Panc1 (cell line): Measurements from ENCODE around the gene PLK5. TPM values are rescaled to one million over a fixed set of nuclear protein-coding genes. Genes with fewer than 3 reads are reported as not detected.

Experiments
- ATAC-seq: fragments of 200-7000 bp; cut with Tn5 transposase; 2 replicates; pipeline ENCODE4 v1.9.1; 2020; ENCODE audit warnings: mild to moderate bottlenecking, moderate library complexity
- BruUV-seq: library from RNA; stranded (reverse); fragments of 400-500 nt; replicated peaks from 2 replicates; lab custom pipeline; 2021; lab: Mats Ljungman, UMichigan
- CTCF ChIA-PET: fragments of 300-600 bp; sonication (Branson Sonifier 250); formaldehyde crosslinking; loops from one replicate; lab custom pipeline; 2022; ENCODE audit warnings: antibody characterized with exemption; lab: Charles Lee
- POLR2A ChIA-PET: fragments of 300-600 bp; sonication (Branson Sonifier 250); formaldehyde crosslinking; loops from one replicate; lab custom pipeline; 2022; ENCODE audit warnings: antibody characterized with exemption; lab: Charles Lee
- DNase-seq: peaks from one replicate; pipeline ENCODE4 v3.0.0-alpha.2; 2010; ENCODE audit warnings: low read depth, low spot score
- H3K27ac ChIP-seq: 2 replicates; pipeline ENCODE4 v1.5.1; 2011; ENCODE audit warnings: mild to moderate bottlenecking, low read length, inconsistent platforms
- H3K27me3 ChIP-seq: fragments of 200-500 bp; sonication (Bioruptor generic); 2 replicates; pipeline ENCODE4 v1.6.0; 2014; ENCODE audit warnings: low read length, inconsistent platforms; ENCODE audit not compliant: control insufficient read depth, insufficient read depth
- H3K36me3 ChIP-seq: fragments of 200-500 bp; sonication (Bioruptor generic); 2 replicates; pipeline ENCODE4 v1.5.1; 2014; ENCODE audit warnings: inconsistent platforms, mild to moderate bottlenecking, low read length, moderate library complexity; ENCODE audit not compliant: control insufficient read depth, insufficient read depth
- H3K4me1 ChIP-seq: 2 replicates; pipeline ENCODE4 v1.5.1; 2011; ENCODE audit warnings: inconsistent platforms, mild to moderate bottlenecking, low read length, moderate library complexity; ENCODE audit not compliant: control insufficient read depth, insufficient read depth
- H3K4me3 ChIP-seq, 2 experiments: 2 replicates each; pipeline ENCODE4 v1.5.1; 2011 to 2012; ENCODE audit warnings: low read depth in 2 of 2, low read length in 2 of 2, mild to moderate bottlenecking in 2 of 2, inconsistent platforms in 1 of 2, moderate library complexity in 1 of 2
- H3K9me3 ChIP-seq: fragments of 200-500 bp; sonication (Bioruptor generic); 2 replicates; pipeline ENCODE4 v1.5.1; 2014; ENCODE audit warnings: low read depth, mild to moderate bottlenecking, inconsistent platforms, low read length, moderate library complexity; ENCODE audit not compliant: control insufficient read depth, insufficient read depth
- POLR2AphosphoS5 ChIP-seq: IDR thresholded peaks from 2 replicates; pipeline ENCODE4 v1.6.1; 2012; ENCODE audit warnings: mild to moderate bottlenecking, low read depth, low read length, moderate library complexity
- SIN3A ChIP-seq: IDR thresholded peaks from 2 replicates; pipeline ENCODE4 v1.6.1; 2012; ENCODE audit warnings: low read depth, mild to moderate bottlenecking, low read length, moderate library complexity, borderline replicate concordance; ENCODE audit not compliant: insufficient read depth
- TCF7L2 ChIP-seq: IDR thresholded peaks from 2 replicates; pipeline ENCODE4 v1.6.1; 2011; ENCODE audit warnings: mild to moderate bottlenecking, low read depth, low read length, inconsistent platforms
- in situ Hi-C: cut with HindIII; loops from 2 replicates; pipeline ENCODE4 v1.10.0; 2016; ENCODE audit warnings: low sequenced_read_pairs, low pct_unique_long_range_greater_than_20kb
- intact Hi-C: fragments of 100-400 bp; cut with micrococcal nuclease; formaldehyde crosslinking; loops from one replicate; pipeline ENCODE4 v1.10.0; 2022; ENCODE audit not compliant: unreplicated experiment
- total RNA-seq: library from RNA; stranded (reverse); gene quantifications from one replicate; pipeline ENCODE4 v1.2.1, GENCODE V29; 2021; ENCODE audit not compliant: unreplicated experiment
- TF ChIP-seq, protein P1 (sequence below), 2 experiments: IDR thresholded peaks; 2 replicates each; pipeline ENCODE4 v1.6.1; 2011 to 2012; ENCODE audit warnings: low read depth in 2 of 2, control low read depth in 1 of 2, low read length in 1 of 2, mild to moderate bottlenecking in 1 of 2, moderate library complexity in 1 of 2; ENCODE audit not compliant: insufficient read depth in 1 of 2
- TF ChIP-seq, protein P2 (sequence below): fragments of 450-650 bp; IDR thresholded peaks from 2 replicates; pipeline ENCODE4 v1.5.1; 2017; ENCODE audit warnings: mild to moderate bottlenecking

PLK5 gene
- total RNA-seq, 1 experiment from 2014 or later, result not detected

DNA sequence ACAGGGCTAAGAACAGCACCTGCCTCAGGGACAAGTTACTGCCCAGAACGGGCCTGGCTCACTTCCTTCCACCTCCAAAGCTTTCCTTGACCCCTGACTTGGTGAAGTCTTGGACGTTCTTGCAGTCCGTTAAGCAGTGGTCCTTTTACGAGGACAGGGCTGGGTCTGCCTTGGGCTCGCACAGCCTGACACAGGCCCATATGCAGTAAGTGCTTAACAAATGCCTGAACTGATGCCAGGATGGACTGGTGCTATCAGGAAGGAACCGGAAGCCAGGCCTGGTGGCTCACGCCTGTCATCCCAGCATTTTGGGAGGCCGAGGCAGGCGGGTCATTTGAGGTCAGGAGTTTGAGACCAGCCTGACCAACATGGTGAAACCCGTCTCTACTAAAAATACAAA lies 1.8 kb upstream of the PLK5 start:
- no TSS peak for BruUV-seq
- Histone ChIP-seq H3K27ac (no peak overlapping the region), H3K27me3 (no peaks in the 10 kb centered on the region; the same call in 1 of the 2 replicates), H3K4me3 (no peak overlapping the region), H3K4me1 (no peaks in the 10 kb centered on the region), H3K36me3 (no peaks in the 10 kb centered on the region), H3K9me3 (no peaks in the 10 kb centered on the region)
- in situ Hi-C loops, result no loop called here
- ATAC-seq, result no peak; the same call in 1 of the 2 replicates
- ChIA-PET CTCF (no interaction called here), POLR2A (no interaction called here)
- no peak for DNase-seq
- intact Hi-C loops, result no loop called here
- TF ChIP-seq SIN3A (no peak), POLR2AphosphoS5 (no peak), TCF7L2 (no peak)
- TF ChIP-seq, protein P1, sequence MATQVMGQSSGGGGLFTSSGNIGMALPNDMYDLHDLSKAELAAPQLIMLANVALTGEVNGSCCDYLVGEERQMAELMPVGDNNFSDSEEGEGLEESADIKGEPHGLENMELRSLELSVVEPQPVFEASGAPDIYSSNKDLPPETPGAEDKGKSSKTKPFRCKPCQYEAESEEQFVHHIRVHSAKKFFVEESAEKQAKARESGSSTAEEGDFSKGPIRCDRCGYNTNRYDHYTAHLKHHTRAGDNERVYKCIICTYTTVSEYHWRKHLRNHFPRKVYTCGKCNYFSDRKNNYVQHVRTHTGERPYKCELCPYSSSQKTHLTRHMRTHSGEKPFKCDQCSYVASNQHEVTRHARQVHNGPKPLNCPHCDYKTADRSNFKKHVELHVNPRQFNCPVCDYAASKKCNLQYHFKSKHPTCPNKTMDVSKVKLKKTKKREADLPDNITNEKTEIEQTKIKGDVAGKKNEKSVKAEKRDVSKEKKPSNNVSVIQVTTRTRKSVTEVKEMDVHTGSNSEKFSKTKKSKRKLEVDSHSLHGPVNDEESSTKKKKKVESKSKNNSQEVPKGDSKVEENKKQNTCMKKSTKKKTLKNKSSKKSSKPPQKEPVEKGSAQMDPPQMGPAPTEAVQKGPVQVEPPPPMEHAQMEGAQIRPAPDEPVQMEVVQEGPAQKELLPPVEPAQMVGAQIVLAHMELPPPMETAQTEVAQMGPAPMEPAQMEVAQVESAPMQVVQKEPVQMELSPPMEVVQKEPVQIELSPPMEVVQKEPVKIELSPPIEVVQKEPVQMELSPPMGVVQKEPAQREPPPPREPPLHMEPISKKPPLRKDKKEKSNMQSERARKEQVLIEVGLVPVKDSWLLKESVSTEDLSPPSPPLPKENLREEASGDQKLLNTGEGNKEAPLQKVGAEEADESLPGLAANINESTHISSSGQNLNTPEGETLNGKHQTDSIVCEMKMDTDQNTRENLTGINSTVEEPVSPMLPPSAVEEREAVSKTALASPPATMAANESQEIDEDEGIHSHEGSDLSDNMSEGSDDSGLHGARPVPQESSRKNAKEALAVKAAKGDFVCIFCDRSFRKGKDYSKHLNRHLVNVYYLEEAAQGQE (IDR thresholded peaks at IDR 0.05; ENCODE audit: insufficient read depth in 1 of 2, low read depth in 2 of 2, low read length in 1 of 2), result no peak
- TF ChIP-seq, protein P2, sequence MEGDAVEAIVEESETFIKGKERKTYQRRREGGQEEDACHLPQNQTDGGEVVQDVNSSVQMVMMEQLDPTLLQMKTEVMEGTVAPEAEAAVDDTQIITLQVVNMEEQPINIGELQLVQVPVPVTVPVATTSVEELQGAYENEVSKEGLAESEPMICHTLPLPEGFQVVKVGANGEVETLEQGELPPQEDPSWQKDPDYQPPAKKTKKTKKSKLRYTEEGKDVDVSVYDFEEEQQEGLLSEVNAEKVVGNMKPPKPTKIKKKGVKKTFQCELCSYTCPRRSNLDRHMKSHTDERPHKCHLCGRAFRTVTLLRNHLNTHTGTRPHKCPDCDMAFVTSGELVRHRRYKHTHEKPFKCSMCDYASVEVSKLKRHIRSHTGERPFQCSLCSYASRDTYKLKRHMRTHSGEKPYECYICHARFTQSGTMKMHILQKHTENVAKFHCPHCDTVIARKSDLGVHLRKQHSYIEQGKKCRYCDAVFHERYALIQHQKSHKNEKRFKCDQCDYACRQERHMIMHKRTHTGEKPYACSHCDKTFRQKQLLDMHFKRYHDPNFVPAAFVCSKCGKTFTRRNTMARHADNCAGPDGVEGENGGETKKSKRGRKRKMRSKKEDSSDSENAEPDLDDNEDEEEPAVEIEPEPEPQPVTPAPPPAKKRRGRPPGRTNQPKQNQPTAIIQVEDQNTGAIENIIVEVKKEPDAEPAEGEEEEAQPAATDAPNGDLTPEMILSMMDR, result no peak

DNA sequence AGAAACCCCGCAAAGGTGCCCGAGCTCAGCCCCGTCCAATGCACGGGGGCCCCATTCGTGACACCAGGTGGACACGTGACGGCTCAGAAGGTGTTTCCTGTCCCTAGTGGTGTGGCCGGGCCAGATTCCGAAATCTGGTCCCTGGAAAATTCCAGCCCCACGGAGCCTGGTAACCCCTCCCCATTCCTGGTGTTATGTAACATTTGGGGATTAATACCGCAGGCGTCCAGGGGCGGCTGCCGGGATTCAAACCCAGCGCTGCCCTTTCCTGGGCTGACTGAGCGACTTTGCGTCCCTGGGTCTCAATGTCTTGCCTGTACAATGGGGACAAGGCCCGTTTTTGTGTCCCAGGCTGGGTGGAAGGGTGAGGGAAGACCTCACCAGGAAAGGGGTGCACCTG lies 1.0 kb upstream of the PLK5 start:
- ChIA-PET CTCF (no interaction called here), POLR2A (no interaction called here)
- BruUV-seq, result no TSS peak
- no peaks in the 10 kb centered on the region for H3K36me3 ChIP-seq
- H3K4me3 ChIP-seq, result no peak overlapping the region
- ATAC-seq, result no peak
- H3K4me1 ChIP-seq, result no peaks in the 10 kb centered on the region
- no peaks in the 10 kb centered on the region; the same call in 1 of the 2 replicates for H3K27me3 ChIP-seq
- TF ChIP-seq TCF7L2 (no peak), SIN3A (no peak), POLR2AphosphoS5 (no peak)
- TF ChIP-seq, protein P2, result no peak
- TF ChIP-seq, protein P1 (IDR thresholded peaks at IDR 0.05; ENCODE audit: insufficient read depth in 1 of 2, low read depth in 2 of 2, low read length in 1 of 2), result no peak
- intact Hi-C loops (no loop called here), in situ Hi-C loops (no loop called here)
- no peaks in the 10 kb centered on the region for H3K9me3 ChIP-seq
- no peak overlapping the region for H3K27ac ChIP-seq
- no peak for DNase-seq
